Liver (tissue), 9 donors: ENCODE results near the gene CDH4. TPM values are rescaled to one million over a fixed set of nuclear protein-coding genes. Genes with fewer than 3 reads are reported as not detected.

Source experiments
- DNase-seq: peaks from one replicate; pipeline ENCODE4 v3.0.0-alpha.2; 2017; ENCODE audit warnings: low spot score
- H3K27ac ChIP-seq, 2 donors: one replicate each; pipeline ENCODE4 v1.7.0; 2013; ENCODE audit warnings: inconsistent platforms in 2 of 2, low read length in 2 of 2, control low read depth in 1 of 2, low read depth in 1 of 2, mild to moderate bottlenecking in 1 of 2
- H3K27me3 ChIP-seq, 4 donors: one replicate each; pipeline versions ENCODE4 v1.6.1 to v1.7.0; 2013; ENCODE audit warnings: low read length in 3 of 4, inconsistent platforms in 1 of 4, mild to moderate bottlenecking in 1 of 4, moderate library complexity in 1 of 4; ENCODE audit not compliant: control insufficient read depth in 4 of 4, insufficient read depth in 4 of 4
- H3K36me3 ChIP-seq, 4 donors: one replicate each; pipeline versions ENCODE4 v1.6.1 to v1.7.0; 2013; ENCODE audit warnings: low read length in 3 of 4, mild to moderate bottlenecking in 3 of 4, low read depth in 1 of 4, moderate library complexity in 1 of 4; ENCODE audit not compliant: control insufficient read depth in 4 of 4, insufficient read depth in 3 of 4
- H3K4me1 ChIP-seq, 4 donors: one replicate each; pipeline versions ENCODE4 v1.6.1 to v1.7.0; 2013; ENCODE audit warnings: low read length in 3 of 4, mild to moderate bottlenecking in 3 of 4, moderate library complexity in 1 of 4; ENCODE audit not compliant: control insufficient read depth in 4 of 4, insufficient read depth in 4 of 4
- H3K4me3 ChIP-seq, 3 donors: one replicate each; pipeline versions ENCODE4 v1.6.1 to v1.7.0; 2013; ENCODE audit warnings: low read length in 3 of 3, control low read depth in 1 of 3, low read depth in 1 of 3, mild to moderate bottlenecking in 1 of 3
- H3K9ac ChIP-seq, 2 donors: one replicate each; pipeline ENCODE4 v1.7.0; 2013; ENCODE audit warnings: low read length in 2 of 2, mild to moderate bottlenecking in 2 of 2, moderate library complexity in 2 of 2, control low read depth in 1 of 2, low read depth in 1 of 2
- H3K9me3 ChIP-seq, 4 donors: one replicate each; pipeline versions ENCODE4 v1.6.1 to v1.7.0; 2013; ENCODE audit warnings: low read length in 3 of 4; ENCODE audit not compliant: control insufficient read depth in 4 of 4
- EGR1 ChIP-seq, 2 donors: IDR thresholded peaks; 2 replicates each; pipeline ENCODE4 v1.6.1; 2016 to 2018; ENCODE audit warnings: antibody characterized with exemption in 2 of 2, low read depth in 2 of 2
- FOXA1 ChIP-seq: IDR thresholded peaks from 2 replicates; pipeline ENCODE4 v1.6.1; 2016; ENCODE audit warnings: antibody characterized with exemption
- FOXA2 ChIP-seq: IDR thresholded peaks from 2 replicates; pipeline ENCODE4 v1.6.1; 2016; ENCODE audit warnings: antibody characterized with exemption
- HNF4A ChIP-seq, 2 donors: conservative IDR thresholded peaks; 2 replicates each; pipeline ENCODE4 v1.6.1; 2016; ENCODE audit warnings: antibody characterized with exemption in 2 of 2, mild to moderate bottlenecking in 2 of 2
- JUND ChIP-seq, 2 donors: IDR thresholded peaks; 2 replicates each; pipeline ENCODE4 v1.6.1; 2016; ENCODE audit warnings: antibody characterized with exemption in 2 of 2
- NR2F2 ChIP-seq: IDR thresholded peaks from 2 replicates; pipeline ENCODE4 v1.6.1; 2016; ENCODE audit warnings: antibody characterized with exemption
- RAD21 ChIP-seq, 2 donors: IDR thresholded peaks; 2 replicates each; pipeline ENCODE4 v1.6.1; 2016; ENCODE audit warnings: antibody characterized with exemption in 2 of 2, mild to moderate bottlenecking in 2 of 2
- SP1 ChIP-seq: IDR thresholded peaks from 2 replicates; pipeline ENCODE4 v1.6.1; 2018; ENCODE audit warnings: antibody characterized with exemption, mild to moderate bottlenecking
- TAF1 ChIP-seq: conservative IDR thresholded peaks from 2 replicates; pipeline ENCODE4 v1.6.1; 2016; ENCODE audit warnings: antibody characterized with exemption, mild to moderate bottlenecking
- YY1 ChIP-seq: IDR thresholded peaks from 2 replicates; pipeline ENCODE4 v1.6.1; 2016; ENCODE audit warnings: antibody characterized with exemption, mild to moderate bottlenecking
- WGBS: extraction: QIAGEN DNeasy Blood & Tissue Kit; methylation state at CpG from one replicate; pipeline ENCODE4 v1.1.7; 2013; 5-methylcytosine and 5-hydroxymethylcytosine counted together
- polyA plus RNA-seq, 2 donors: library from polyadenylated mRNA; stranded (reverse) in 1 of 2; unstranded in 1 of 2; fragments of 200-250 nt in 1 of 2; fragments of >200 nt in 1 of 2; fragmentation: Nextera tagmentation in 1 of 2; extraction: Ambion mirVana in 1 of 2; gene quantifications; one replicate each; pipeline versions ENCODE4 v1.2.1 to v1.2.3, GENCODE V29; 2013 to 2015
- total RNA-seq, 2 donors: library from RNA; depleted of rRNA; stranded (reverse); fragments of >200 nt; gene quantifications; one replicate each; pipeline ENCODE4 v1.2.3, GENCODE V29; 2014
- TF ChIP-seq, protein P1 (sequence below): IDR thresholded peaks from 2 replicates; pipeline ENCODE4 v1.6.1; 2016; ENCODE audit warnings: antibody characterized with exemption
- TF ChIP-seq, protein P2 (sequence below): IDR thresholded peaks from 2 replicates; pipeline ENCODE4 v1.6.1; 2016; ENCODE audit warnings: antibody characterized with exemption, mild to moderate bottlenecking
- TF ChIP-seq, protein P3 (sequence below): IDR thresholded peaks from 2 replicates; pipeline ENCODE4 v1.6.1; 2016; ENCODE audit warnings: antibody characterized with exemption
- TF ChIP-seq, protein P4 (sequence below): IDR thresholded peaks from 2 replicates; pipeline ENCODE4 v1.6.1; 2016; ENCODE audit warnings: antibody characterized with exemption
- TF ChIP-seq, protein P5 (sequence below): fragments of 150-350 bp; IDR thresholded peaks from 2 replicates; pipeline ENCODE4 v1.5.1; 2017; ENCODE audit warnings: improper control_type of control experiment, low read depth, low read length; ENCODE audit not compliant: missing input control
- donor health status: healthy.
- donor health status: healthy.
- donor health status: healthy.
- donor health status: healthy.
- donor health status: healthy.

Gene CDH4
- total and polyA plus RNA-seq, 4 donors, result 0.03 to 0.25 (median 0.19) TPM; not detected in 1

DNA sequence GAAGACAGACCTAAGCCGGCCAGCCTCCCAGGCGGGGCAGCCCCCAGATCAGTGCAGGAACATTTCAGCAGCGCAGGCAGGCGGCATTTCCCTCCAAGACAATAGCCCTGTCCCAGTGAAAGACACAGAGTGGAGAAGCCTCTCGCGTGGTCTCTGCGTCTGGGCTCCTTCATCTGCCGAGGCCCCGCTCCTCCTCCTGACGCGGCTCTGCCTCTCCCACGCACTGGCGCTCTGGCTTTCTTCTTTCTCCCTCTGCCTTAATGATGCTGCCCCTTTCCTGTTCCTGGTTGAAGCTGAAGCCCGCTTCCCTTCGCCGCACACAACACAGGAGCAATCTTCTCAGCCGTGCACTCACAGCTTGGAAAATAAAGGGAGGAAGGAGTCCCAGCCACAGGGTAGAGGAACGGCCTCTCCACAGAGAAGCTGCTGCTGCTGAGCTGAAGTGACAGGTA is 347.5 kb downstream of the CDH4 start (continued):
- TF ChIP-seq, protein P1, sequence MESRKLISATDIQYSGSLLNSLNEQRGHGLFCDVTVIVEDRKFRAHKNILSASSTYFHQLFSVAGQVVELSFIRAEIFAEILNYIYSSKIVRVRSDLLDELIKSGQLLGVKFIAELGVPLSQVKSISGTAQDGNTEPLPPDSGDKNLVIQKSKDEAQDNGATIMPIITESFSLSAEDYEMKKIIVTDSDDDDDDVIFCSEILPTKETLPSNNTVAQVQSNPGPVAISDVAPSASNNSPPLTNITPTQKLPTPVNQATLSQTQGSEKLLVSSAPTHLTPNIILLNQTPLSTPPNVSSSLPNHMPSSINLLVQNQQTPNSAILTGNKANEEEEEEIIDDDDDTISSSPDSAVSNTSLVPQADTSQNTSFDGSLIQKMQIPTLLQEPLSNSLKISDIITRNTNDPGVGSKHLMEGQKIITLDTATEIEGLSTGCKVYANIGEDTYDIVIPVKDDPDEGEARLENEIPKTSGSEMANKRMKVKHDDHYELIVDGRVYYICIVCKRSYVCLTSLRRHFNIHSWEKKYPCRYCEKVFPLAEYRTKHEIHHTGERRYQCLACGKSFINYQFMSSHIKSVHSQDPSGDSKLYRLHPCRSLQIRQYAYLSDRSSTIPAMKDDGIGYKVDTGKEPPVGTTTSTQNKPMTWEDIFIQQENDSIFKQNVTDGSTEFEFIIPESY, result no peak

DNA sequence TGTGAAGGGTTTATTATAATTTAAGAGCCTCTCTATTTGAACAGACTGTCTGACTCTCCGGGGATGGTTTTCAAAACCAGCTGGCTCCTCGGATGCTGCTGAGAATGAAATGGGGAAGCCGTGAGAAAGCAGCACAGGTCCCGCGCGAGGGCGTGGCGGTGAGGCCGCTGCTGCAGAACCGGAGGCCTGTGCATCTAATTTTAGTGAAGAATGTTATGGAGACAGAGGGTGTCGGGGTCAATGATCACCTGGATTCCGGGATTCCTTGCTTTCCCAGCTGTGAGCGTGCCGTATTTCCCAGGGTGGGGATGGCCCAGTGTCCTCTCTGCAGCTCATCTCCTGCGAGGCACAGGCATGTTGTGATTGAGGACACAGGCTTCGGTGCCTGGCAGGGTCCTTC is 348.0 kb downstream of the CDH4 start:
- H3K9me3 ChIP-seq, result peaks cover 4 to 22% (median 6%) of the 10 kb centered on the region in 4 donors
- no peak overlapping the region for H3K4me3 ChIP-seq
- 80% methylated on average over 16 of the region's 16 CpGs for WGBS
- no peak overlapping the region for H3K9ac ChIP-seq
- H3K27me3 ChIP-seq, result no peaks in the 10 kb centered on the region
- H3K36me3 ChIP-seq, result no peaks in the 10 kb centered on the region
- no peak for DNase-seq
- H3K4me1 ChIP-seq, result no peaks in the 10 kb centered on the region
- no peak for TF ChIP-seq FOXA1
- no peak for TF ChIP-seq RAD21 (IDR thresholded peaks at IDR 0.05)
- TF ChIP-seq YY1, result no peak
- TF ChIP-seq, protein P1, result no peak
- no peak for TF ChIP-seq SP1
- no peak overlapping the region for H3K27ac ChIP-seq

DNA sequence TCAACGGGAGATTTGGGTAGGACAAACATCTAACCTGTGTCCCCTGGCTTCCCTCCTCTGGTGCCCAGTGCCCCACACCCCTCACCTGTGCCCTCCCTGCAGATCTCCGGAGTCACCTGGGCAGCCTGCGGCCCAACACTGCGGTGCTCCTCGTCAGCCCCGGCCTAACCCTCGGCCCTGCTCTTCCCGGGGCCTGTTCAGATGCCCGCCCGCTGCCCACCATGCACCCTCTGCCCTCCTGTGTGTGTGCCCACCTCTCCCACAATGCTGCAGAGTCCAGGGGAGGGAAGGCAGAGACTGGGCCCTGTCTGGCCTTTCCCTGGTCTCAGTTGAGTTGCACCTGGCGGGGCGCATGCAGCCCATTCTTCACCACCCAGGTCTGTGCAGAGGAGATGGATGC is 349.3 kb downstream of the CDH4 start:
- WGBS, result 84% methylated on average over 12 of the region's 12 CpGs
- Histone ChIP-seq H3K9me3 (peaks cover 4 to 16% (median 6%) of the 10 kb centered on the region in 4 donors), H3K4me3 (no peak overlapping the region), H3K4me1 (no peaks in the 10 kb centered on the region), H3K27ac (no peak overlapping the region), H3K9ac (no peak overlapping the region), H3K36me3 (no peaks in the 10 kb centered on the region), H3K27me3 (no peaks in the 10 kb centered on the region)
- TF ChIP-seq EGR1 (IDR thresholded peaks at IDR 0.05; ENCODE audit: low read depth in 2 of 2), result no peak
- TF ChIP-seq, protein P2, sequence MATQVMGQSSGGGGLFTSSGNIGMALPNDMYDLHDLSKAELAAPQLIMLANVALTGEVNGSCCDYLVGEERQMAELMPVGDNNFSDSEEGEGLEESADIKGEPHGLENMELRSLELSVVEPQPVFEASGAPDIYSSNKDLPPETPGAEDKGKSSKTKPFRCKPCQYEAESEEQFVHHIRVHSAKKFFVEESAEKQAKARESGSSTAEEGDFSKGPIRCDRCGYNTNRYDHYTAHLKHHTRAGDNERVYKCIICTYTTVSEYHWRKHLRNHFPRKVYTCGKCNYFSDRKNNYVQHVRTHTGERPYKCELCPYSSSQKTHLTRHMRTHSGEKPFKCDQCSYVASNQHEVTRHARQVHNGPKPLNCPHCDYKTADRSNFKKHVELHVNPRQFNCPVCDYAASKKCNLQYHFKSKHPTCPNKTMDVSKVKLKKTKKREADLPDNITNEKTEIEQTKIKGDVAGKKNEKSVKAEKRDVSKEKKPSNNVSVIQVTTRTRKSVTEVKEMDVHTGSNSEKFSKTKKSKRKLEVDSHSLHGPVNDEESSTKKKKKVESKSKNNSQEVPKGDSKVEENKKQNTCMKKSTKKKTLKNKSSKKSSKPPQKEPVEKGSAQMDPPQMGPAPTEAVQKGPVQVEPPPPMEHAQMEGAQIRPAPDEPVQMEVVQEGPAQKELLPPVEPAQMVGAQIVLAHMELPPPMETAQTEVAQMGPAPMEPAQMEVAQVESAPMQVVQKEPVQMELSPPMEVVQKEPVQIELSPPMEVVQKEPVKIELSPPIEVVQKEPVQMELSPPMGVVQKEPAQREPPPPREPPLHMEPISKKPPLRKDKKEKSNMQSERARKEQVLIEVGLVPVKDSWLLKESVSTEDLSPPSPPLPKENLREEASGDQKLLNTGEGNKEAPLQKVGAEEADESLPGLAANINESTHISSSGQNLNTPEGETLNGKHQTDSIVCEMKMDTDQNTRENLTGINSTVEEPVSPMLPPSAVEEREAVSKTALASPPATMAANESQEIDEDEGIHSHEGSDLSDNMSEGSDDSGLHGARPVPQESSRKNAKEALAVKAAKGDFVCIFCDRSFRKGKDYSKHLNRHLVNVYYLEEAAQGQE, result no peak
- TF ChIP-seq, protein P3, sequence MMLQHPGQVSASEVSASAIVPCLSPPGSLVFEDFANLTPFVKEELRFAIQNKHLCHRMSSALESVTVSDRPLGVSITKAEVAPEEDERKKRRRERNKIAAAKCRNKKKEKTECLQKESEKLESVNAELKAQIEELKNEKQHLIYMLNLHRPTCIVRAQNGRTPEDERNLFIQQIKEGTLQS, result no peak
- TF ChIP-seq, protein P4, sequence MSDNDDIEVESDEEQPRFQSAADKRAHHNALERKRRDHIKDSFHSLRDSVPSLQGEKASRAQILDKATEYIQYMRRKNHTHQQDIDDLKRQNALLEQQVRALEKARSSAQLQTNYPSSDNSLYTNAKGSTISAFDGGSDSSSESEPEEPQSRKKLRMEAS, result no peak
- no peak for TF ChIP-seq YY1
- no peak for TF ChIP-seq FOXA1
- no peak for TF ChIP-seq TAF1
- TF ChIP-seq, protein P5, sequence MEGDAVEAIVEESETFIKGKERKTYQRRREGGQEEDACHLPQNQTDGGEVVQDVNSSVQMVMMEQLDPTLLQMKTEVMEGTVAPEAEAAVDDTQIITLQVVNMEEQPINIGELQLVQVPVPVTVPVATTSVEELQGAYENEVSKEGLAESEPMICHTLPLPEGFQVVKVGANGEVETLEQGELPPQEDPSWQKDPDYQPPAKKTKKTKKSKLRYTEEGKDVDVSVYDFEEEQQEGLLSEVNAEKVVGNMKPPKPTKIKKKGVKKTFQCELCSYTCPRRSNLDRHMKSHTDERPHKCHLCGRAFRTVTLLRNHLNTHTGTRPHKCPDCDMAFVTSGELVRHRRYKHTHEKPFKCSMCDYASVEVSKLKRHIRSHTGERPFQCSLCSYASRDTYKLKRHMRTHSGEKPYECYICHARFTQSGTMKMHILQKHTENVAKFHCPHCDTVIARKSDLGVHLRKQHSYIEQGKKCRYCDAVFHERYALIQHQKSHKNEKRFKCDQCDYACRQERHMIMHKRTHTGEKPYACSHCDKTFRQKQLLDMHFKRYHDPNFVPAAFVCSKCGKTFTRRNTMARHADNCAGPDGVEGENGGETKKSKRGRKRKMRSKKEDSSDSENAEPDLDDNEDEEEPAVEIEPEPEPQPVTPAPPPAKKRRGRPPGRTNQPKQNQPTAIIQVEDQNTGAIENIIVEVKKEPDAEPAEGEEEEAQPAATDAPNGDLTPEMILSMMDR, result no peak
- no peak for TF ChIP-seq HNF4A (conservative IDR thresholded peaks at IDR 0.05)
- TF ChIP-seq NR2F2, result no peak
- no peak for TF ChIP-seq FOXA2
- TF ChIP-seq JUND (IDR thresholded peaks at IDR 0.05), result no peak
- DNase-seq, result no peak
